CD4-positive, alpha-beta T cell treated with Interleukin-17A for 1 hour (primary cell): Measurements from ENCODE around the gene PACRG.

Source experiments
- DNase-seq: peaks from one replicate; pipeline ENCODE4 v3.0.0-alpha.2; 2020

Gene PACRG

DNA sequence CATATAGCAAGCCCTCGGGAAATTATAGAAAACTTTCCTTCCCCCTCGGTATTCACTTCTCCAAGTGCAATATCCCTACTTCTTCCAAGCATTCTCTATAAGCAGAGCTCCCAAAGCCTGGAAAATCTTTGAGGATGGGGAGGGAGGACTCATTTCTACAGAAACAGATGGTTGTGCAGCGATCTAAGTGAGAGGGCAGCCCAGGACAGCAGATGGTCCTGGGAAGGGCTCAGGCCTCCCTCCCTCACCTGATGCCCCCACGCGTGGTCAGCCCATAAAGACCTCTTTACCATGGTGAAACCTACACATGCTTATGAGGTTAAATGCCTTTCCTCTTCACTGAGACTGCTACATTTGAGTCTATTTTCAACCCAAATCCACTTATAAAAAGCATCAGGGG is 367.1 kb downstream of the PACRG start:
- no peak for DNase-seq

DNA sequence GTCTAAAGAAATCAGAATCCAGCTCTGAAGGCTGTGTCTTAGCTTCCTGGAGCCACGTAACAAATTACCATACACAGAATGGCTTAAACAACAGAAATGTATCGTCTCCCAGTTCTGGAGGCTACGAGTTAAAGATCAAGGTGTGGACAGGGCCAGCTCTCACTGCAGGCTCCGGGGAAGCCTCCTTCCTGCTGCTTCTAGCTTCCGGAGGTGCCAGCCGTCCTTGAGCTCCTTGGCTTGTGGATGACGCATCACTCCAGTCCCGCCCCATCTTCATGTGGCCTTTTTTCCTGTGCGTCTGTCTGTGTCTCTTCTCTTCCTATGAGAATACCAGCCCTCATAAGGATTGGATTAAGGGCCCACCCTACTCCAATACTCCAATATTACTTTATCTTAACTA is 367.6 kb downstream of the PACRG start:
- no peak for DNase-seq

DNA sequence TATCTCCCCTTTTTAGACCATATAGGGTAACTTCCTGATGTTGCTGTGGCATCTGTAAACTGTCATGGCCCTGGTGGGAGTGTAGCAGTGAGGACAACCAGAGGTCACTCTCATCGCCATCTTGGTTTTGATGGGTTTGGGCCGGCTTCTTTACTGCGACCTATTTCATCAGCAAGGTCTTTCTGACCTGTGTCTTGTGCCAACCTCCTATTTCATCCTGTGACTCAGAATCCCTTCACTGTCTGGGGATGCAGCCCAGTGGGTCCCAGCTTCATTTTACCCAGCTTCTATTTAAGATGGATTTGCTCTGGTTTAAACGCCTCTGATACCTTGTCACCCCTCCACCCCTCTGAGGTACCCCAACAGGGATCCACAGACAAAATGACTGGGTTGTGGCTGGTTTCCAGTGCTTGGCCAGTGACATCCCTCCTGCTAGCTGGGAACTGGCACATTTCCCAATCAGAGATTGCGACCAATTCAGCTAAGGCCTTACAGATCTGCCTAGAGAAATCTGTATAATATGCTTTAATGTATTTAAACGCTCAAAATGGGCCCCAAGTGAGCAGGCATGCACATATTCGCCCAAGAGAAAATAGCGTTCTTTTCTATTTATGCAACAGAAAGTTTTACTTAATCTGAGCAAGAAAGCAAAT is 371.2 kb downstream of the PACRG start:
- DNase-seq: no peak

DNA sequence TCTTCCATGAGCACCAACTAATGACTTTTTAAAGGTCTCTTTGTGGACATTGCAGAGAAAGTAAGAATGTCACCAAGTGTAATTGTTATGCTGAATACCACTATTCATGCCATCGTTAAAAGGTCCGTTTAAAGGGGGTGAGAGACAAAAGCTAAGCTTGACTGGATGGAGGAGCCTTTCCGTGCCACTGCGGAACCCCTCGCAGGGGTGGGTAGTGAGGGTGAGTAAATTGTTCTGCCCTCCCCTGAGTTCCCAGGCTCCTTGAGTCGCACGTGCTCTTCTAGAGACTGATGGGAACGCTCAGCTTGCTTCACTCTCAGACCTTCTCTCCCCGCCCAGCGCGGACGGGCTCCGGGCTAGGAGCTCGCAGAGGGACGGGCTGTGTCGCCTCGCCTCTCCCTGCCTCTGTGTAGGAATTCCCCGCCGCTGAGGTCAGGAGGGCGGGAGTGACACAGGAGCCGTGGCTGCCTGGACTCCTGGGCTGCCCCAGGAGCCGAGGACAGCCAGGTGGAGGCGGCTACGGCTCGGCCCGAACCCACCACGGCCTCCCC is 371.9 kb downstream of the PACRG start:
- DNase-seq: no peak

DNA sequence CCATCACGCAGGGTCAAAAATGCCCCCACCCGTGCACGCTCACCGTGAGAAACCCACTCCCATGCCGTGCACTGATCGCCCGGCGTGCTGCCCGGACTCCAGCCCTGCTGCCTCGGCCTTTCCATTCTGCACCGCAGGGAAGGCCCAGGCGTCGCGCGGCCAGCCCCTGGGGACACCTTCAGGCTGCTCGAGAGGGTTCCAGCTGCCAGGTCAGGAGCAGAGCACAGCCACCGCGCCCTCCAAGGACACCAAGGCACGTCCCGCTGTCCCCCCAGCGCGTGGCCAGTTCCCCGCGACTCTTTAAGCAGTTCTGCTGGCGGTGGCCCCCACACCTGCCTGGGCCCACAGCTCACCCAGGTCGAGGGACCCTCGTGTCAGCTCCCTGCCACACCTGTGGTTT is 372.5 kb downstream of the PACRG start:
- no peak for DNase-seq

DNA sequence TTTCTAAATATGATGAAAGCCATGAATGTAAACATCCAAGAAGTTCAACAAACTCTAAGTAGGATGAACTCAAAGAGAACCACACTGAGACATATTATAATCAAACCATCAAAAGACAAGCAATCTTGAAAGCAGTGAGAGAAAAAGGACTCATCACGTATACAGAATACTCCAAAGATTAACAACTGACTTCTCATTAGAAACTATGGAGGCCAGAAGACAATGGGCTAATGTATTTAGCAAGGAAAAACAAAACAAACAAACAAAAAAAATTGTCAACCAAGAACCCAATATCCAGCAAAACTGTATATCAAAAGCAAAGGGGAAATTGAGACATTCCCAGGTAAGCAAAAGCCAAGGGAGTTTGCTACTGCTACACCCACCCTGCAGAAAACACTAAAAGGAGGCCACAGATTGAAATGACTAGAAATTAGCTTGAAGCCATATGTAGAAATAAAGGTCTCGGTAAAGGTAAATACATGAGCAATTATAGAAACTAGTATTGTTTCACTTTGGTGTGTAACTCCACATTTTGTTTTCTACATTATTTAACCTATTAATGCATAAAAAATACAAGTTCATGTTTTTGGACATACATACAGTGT is 385.7 kb downstream of the PACRG start:
- no peak for DNase-seq

DNA sequence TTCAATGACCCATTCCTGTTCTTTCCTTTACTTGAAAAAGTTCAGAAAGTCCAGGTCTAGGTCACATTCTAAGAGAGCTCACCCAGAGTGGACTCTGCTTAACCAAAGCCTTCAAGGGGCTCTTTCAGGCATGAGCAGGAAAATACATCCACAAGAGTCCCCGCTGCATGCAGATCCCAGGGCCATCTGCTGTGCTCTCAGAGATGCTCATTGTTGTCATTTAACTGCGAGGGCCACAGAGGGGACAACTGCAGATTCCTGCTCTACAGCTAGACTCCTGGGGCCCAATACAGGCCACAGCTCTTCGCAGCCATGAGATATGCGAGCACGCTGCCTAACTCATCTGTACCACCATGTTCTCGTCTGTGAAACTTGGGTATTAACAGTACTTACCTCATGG is 391.2 kb downstream of the PACRG start:
- DNase-seq: no peak

DNA sequence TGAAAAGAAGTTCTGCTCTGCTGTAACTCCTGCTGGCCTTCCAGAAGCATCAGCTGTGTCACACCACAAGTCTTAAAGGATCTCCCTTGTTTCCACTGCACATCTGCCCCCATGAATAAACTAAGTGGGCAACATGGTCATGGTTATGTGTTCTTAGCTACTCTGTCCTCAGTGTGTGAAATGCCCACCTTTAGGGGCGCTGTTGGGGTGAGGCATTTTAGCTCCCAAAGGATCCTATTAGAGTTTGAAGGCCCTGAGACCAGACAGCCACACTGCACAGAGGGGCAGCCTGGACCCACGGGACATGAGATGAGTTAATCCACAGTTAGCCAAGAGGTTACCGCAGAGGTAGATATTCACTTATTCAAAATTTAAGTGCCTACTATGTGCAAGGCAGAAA is 392.4 kb downstream of the PACRG start:
- no peak for DNase-seq

DNA sequence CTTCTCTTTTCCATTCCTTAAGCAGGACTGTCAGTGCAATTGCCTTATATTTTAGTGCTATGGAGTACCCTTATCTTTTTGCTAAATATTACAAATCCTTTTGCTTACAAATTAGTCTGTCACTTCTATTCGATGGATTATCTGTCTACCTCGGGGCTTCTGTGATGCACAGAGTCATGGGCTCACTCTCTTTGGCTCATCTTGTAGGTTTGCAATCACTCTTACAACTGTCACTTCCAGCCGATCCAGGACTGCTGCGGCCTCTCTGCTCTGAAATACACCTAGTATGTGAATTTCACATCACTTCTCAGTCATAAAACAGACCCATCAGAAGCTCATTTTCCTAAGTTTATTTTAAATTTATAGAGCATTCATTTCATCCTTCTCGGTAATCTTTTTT is 393.5 kb downstream of the PACRG start:
- no peak for DNase-seq

DNA sequence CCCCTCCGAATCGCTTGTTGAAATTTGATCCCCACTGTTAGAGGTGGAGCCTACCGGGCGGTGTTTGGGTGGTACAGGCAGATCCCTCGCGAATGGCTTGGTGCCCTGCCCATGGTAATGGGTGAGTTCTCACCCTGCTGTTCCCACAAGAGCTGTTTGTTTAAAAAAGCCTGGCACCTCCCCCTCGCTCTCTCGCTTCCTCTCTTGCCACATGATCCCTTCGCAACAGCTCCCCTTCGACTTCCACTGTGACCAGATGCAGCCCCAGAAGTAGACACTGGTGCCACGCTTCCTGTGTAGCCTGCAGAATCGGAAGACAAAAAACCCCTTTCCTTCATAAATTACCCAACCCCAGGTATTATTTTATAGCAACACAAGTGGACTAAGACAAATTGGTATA is 394.6 kb downstream of the PACRG start:
- DNase-seq: no peak

DNA sequence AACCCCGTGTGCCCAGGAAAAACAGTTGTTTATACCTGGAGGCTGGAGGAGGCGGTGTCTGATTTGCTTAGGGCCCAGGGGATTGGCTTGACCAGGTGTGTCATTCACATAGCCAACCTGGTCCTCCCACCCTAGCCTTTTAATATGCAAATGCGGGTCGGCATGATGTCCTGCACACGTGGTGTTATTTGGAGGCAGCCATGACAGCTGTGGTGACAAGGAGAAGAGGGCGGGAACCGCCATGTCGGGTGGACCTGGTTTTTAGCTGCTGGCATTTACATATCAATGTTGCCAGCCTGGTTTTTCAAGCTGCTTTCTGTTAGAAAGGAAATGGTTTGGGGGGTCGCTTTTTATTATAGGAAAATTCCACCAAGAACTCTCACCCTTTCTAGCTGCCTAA is 395.3 kb downstream of the PACRG start:
- no peak for DNase-seq

DNA sequence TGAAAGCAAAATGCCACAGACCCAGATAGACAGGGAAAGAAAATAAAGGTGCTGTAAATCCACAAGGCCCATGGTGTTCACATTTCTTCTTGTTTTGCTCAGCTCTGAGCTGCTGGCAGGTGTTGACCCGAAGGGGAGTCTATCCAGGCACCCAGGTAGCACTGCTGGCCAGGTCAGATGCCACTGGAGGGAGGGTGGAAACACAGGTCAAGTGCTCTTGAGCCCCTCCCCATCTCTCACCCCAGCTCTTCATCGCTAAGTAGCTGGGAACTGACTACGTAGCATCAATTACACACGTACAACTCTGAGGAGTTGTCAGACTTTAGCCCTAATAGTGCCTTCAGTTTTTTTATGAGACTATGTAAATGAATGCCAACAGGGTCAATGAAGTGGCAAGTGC is 399.0 kb downstream of the PACRG start:
- DNase-seq: no peak

DNA sequence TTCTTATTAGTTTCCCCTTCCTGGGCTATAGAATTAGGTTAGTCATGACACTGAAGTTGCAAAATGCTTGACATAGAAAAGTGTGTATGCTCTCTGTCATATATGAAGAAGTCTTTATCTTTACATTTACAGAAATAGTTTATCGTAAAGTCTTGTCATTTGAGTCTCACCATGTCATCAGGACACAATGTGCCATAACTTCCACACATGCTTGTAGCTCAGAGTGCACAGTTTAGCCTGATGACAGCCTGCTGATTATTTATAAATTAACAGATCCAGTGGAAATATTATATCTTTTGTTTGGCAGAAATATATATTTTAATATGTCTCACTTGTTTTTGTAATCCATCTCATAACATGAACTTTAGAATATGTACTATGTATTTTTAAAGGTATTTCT is 399.8 kb downstream of the PACRG start:
- DNase-seq: no peak

DNA sequence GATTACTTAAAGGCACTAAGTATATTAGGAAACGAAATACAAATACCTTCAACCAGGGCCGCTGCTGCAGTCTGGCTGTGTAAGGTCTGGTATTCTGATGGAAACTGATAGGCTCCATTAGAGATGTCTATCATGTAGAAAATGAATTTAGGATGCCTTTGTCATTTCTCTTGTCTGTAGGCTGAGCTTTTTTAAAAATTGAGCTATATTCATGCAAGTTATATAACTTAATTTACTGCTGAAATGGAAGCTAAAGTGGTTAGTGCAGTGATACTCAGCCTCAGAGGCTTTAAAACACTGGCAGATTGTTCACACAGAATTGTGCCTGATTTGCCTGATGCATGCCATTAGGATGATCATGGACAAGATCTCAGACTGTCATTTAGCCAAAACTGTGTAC is 400.6 kb downstream of the PACRG start:
- DNase-seq: no peak

DNA sequence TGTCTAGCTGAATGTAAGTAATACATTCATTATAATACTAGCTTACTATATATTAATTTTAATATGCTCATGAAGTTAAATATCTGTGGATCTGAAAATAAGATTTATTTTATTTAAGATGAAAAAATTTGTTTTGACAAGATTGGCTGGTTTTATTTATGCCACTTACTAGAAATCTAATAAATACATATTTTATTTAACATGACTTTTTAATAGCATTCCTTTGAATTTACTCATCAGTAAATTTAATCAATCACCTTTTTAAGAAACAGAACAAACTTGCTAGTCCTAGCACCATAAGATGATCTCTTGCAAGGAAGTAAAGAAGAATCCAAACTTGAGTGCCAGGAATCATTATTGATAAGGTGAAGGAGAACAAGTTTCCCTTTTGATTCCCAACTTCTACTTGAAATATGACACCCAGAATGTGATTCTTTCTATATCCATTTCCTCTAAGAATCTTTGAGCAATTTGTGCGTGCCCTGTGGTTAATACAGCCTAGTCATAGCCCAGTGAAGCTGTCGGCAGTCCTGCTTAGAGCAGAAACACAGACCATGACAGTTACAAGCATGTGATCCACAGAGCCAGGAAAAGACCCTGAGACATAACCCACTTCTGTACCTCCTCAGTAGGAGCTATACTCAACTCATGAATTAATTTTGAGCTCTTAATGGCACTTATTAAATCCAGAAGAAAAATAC is 404.4 kb downstream of the PACRG start:
- no peak for DNase-seq

DNA sequence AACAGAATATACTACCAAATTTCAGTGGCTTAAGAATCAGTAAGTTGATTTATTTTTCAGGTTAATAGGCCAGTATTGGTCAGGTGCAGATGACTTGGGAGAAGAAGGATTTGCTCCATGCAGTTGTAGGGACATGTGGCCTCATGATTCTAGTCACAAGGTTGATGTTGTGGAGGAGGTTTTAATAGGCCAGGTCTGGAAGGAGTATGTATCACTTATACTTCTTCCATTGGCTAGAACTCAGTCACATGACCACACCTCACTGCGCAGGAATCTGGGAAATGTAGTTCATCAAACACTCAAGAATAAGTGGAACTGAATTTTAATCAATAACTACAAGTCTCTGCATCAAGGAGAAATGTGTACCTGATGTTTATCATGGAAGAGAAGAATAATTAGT is 405.2 kb downstream of the PACRG start:
- no peak for DNase-seq

DNA sequence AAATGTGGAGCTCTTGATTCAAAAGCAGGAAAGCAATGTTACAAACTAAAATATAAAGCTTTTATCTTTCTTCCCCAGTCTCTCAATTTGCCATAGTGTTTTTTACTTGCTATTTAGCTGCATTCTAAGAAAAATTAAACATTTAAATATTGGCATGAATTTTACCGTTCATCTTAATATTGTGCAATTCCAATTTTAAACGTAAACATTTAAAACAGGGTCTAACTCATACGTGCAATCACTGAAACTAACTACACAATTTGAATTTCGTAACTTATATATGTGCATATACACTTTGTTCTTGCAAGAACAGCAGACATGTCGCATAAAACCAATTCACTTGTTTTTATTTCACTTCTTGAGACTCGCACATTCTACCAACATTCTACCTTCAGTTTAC is 405.9 kb downstream of the PACRG start:
- no peak for DNase-seq

DNA sequence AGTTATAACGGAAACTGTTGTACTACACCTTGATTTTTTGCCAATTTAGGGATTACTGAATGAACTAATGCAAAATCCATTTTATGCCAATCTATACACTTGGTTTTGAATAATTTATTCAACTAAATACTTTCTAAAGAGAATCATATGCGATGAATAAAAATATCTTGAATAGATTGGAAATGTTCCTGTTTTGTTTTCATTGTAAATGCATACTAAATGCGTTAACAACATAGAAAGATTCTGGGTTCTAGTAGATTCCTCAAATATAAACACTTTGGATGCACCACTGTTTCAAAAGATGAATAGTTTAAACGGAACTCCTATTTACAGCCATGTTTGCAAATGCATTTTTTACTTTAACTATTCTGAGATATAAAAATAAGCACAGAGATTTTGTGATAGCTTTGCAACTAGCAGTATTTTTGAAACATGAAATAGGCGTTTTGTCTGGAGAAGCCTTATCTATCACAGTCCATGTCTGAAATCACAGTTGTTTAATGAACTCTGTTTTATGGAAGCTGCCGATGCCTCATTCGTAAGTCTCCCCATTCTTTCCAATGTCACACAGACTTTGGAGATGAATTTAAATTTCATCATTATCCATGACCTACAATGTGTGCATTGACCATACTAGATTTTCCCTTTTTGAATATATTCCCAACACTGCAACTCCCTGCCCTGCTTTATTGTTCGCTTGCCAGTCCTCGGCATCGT is 409.1 kb downstream of the PACRG start:
- no peak for DNase-seq

DNA sequence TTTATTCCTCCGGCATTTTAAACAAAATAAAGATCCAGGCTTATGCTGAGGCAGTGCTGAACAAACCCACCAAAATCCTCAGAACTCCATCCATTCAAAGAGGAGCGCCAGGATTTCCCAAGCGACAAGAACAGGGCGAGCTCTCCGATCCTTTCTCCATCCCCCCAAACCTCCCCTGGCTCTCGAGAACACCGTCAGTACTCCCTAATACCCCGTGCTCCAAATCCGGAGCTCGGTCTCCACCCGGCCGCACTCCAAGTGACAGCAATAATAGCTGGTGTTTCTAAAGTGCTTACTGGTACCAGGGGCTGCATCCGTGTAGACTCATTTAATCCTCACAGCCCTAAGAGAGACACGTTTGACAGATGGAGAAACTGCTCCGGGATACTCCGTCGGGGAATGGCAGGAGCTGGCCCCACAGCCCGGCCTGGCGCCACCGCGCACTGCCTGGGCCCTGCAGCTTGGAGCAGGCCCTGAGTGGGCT is 409.7 kb downstream of the PACRG start:
- no peak for DNase-seq

DNA sequence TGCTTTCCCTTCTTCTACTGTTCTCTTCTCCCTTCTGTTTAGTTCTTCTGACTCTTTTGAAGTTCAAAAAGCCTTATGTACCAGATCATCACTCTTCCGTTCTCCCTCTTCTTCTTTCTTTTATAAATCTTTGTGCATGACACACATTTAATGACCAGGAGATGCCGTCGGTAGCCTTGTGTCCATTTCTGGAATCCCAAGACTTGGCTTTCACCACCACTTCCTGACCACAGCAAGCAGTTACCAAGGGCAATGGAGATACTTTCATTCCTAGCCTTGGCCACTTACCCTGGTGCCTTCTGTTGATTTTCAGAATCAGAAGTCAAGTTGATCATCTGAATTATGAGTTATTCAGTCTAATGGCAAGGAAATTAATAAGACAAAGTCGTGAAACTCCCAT is 418.3 kb downstream of the PACRG start:
- no peak for DNase-seq

DNA sequence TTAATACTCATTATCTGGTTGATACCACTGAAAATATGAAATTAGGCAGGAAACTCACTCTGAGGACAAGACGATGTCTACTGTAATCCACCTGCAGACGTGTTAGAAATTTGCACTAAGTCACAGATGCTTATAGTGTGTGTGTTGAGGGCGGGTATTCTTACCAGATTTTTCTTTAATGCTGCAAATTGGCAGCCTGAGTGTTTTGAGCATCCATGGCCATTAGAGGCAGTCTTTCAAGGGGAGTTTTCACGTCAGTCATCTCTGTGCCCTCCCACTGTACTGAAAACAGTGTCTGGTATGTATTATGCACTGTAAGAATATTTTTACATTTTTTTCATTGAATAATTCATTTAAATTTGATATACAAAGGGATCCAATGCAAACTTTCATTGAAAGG is 420.2 kb downstream of the PACRG start:
- no peak for DNase-seq

DNA sequence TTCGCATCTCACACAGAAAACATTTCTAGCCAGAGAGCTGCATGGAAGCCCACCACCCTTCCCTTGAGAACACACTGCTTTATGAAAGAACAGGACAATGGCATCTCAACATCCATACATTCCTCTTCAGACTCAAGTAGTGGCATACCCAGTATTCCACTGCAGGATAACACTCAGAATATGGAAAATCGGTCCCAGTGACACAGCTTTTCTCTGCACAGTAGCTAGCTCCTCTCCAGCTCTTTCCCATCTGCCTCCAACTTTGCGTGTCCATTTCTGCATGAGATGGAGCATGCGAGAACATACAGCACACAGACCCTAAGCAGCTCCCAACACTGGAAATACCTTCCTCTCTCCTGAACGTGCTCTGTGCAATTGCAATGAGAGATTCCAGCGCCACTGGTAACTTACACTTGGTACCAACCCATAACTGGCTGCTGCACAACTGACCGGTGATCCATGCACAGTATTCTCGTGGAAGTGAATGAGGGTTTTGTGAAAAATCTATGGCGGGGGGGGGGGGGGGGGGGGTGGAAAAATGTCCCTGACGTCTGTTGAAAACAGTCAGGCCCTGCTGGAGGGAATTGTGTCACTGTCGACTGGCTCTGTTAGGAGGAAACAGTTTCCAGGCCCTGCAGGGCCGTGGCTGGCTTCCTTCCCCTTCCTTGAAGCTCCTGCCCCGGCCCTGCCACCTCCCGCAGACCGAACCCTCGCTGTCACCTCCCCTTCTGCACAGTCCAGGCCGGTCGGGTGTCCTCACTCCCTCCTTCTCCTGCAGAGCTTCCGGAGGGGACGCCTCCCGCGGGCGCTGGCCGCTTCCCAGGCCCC is 420.9 kb downstream of the PACRG start:
- DNase-seq: no peak
